ENCODE data around the gene DLG2.
"Not testable (repeated sequence)": the region's sequence is repeated elsewhere in the genome, so short reads cannot be mapped to it uniquely, and the experiment has no call there.

The DLG2 gene

DNA sequence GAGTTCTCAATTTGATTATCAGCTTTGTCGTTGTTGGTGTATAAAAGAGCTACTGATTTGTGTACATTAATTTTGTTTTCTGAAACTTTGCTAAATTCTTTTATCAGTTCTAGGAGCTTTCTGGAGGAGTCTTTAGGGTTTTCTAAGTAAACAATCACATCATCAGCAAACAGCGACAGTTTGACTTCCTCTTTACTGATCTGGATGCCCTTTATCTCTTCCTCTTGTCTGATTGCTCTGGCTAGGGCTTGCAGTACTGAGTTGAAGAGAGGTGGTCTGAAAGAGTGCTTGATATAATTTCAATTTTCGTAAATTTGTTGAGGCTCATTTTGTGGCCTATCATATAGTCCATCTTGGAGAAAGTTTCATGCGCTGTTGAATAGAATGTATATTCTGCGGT lies 213.0 kb downstream of the DLG2 start:
- no peak overlapping the region for H3K4me3 ChIP-seq (ENCODE audit: insufficient read depth, low read depth, low read length)
- no peaks in the 10 kb centered on the region for H3K36me3 ChIP-seq (ENCODE audit: control insufficient read depth, insufficient read depth, low read length)
- H3K9me3 ChIP-seq (ENCODE audit: control insufficient read depth, low read length) = no peaks in the 10 kb centered on the region
- H3K27me3 ChIP-seq (ENCODE audit: control insufficient read depth, insufficient read depth, low read length, poor library complexity, severe bottlenecking) = no peaks in the 10 kb centered on the region
- 96 to 100% methylated on average over 4 to 5 of the region's 5 CpGs for WGBS, 2 experiments
- H3K27ac ChIP-seq (ENCODE audit: insufficient read depth, low read depth, low read length, poor library complexity, severe bottlenecking) = no peak overlapping the region
- H3K4me1 ChIP-seq (ENCODE audit: control insufficient read depth, insufficient read depth, low read length) = peaks cover 4% of the 10 kb centered on the region

GRCh38 chr11:85407648-85408047 lies 219.5 kb downstream of the DLG2 start:
- no peaks in the 10 kb centered on the region for H3K9me3 ChIP-seq (ENCODE audit: control insufficient read depth, low read length)
- no peak overlapping the region for H3K4me3 ChIP-seq (ENCODE audit: insufficient read depth, low read depth, low read length)
- H3K27me3 ChIP-seq (ENCODE audit: control insufficient read depth, insufficient read depth, low read length, poor library complexity, severe bottlenecking) = no peaks in the 10 kb centered on the region
- no peaks in the 10 kb centered on the region for H3K36me3 ChIP-seq (ENCODE audit: control insufficient read depth, insufficient read depth, low read length)
- peaks cover 4% of the 10 kb centered on the region for H3K4me1 ChIP-seq (ENCODE audit: control insufficient read depth, insufficient read depth, low read length)
- no peak overlapping the region for H3K27ac ChIP-seq (ENCODE audit: insufficient read depth, low read depth, low read length, poor library complexity, severe bottlenecking)
- WGBS, 2 experiments = 88 to 97% methylated on average over 1 to 2 of the region's 2 CpGs

DNA sequence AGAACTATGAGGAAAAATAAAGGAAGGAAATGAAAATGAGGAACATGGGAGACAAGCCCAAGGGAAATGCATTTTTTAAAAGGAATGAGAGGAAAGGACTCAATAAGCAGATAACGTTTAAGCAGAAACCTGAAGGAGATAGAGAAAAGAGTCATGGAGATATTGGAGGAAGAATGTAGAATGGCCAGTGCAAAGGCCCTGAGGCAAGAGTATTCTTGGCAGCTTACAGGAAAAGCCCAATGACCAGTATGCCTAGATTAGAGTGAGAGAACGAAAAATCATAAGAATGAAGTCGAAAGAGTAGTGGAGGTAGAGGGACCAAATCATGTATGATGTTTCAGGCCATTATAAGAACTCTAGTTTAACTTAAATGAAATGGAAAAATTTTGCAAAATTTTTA lies 220.3 kb downstream of the DLG2 start:
- H3K9me3 ChIP-seq (ENCODE audit: control insufficient read depth, low read length) = no peaks in the 10 kb centered on the region
- H3K4me1 ChIP-seq (ENCODE audit: control insufficient read depth, insufficient read depth, low read length) = peaks cover 4% of the 10 kb centered on the region
- H3K27me3 ChIP-seq (ENCODE audit: control insufficient read depth, insufficient read depth, low read length, poor library complexity, severe bottlenecking) = no peaks in the 10 kb centered on the region
- WGBS, 2 experiments = 89 to 93% methylated on average over 3 of the region's 3 CpGs
- no peaks in the 10 kb centered on the region for H3K36me3 ChIP-seq (ENCODE audit: control insufficient read depth, insufficient read depth, low read length)
- H3K27ac ChIP-seq (ENCODE audit: insufficient read depth, low read depth, low read length, poor library complexity, severe bottlenecking) = no peak overlapping the region
- H3K4me3 ChIP-seq (ENCODE audit: insufficient read depth, low read depth, low read length) = no peak overlapping the region

GRCh38 chr11:85406316-85406715 lies 220.8 kb downstream of the DLG2 start:
- H3K4me1 ChIP-seq (ENCODE audit: control insufficient read depth, insufficient read depth, low read length) = peaks cover 4% of the 10 kb centered on the region
- H3K4me3 ChIP-seq (ENCODE audit: insufficient read depth, low read depth, low read length) = no peak overlapping the region
- no peaks in the 10 kb centered on the region for H3K9me3 ChIP-seq (ENCODE audit: control insufficient read depth, low read length)
- no peaks in the 10 kb centered on the region for H3K27me3 ChIP-seq (ENCODE audit: control insufficient read depth, insufficient read depth, low read length, poor library complexity, severe bottlenecking)
- H3K27ac ChIP-seq (ENCODE audit: insufficient read depth, low read depth, low read length, poor library complexity, severe bottlenecking) = no peak overlapping the region
- 94 to 96% methylated on average over 3 of the region's 3 CpGs for WGBS, 2 experiments
- no peaks in the 10 kb centered on the region for H3K36me3 ChIP-seq (ENCODE audit: control insufficient read depth, insufficient read depth, low read length)

GRCh38 chr11:85395515-85396055 lies 231.6 kb downstream of the DLG2 start:
- not testable (repeated sequence) for H3K4me3 ChIP-seq (ENCODE audit: insufficient read depth, low read depth, low read length); H3K4me1 ChIP-seq (ENCODE audit: control insufficient read depth, insufficient read depth, low read length); H3K27ac ChIP-seq (ENCODE audit: insufficient read depth, low read depth, low read length, poor library complexity, severe bottlenecking); H3K9me3 ChIP-seq (ENCODE audit: control insufficient read depth, low read length); H3K36me3 ChIP-seq (ENCODE audit: control insufficient read depth, insufficient read depth, low read length); H3K27me3 ChIP-seq (ENCODE audit: control insufficient read depth, insufficient read depth, low read length, poor library complexity, severe bottlenecking)
- 66 to 75% methylated on average over 4 of the region's 4 CpGs for WGBS, 2 experiments

- H3K27ac ChIP-seq (ENCODE audit: insufficient read depth, low read depth, low read length, poor library complexity, severe bottlenecking) = no peak overlapping the region
- no peaks in the 10 kb centered on the region for H3K9me3 ChIP-seq (ENCODE audit: control insufficient read depth, low read length)
- H3K36me3 ChIP-seq (ENCODE audit: control insufficient read depth, insufficient read depth, low read length) = no peaks in the 10 kb centered on the region
- 62 to 78% methylated on average over 2 of the region's 2 CpGs for WGBS, 2 experiments
- H3K27me3 ChIP-seq (ENCODE audit: control insufficient read depth, insufficient read depth, low read length, poor library complexity, severe bottlenecking) = no peaks in the 10 kb centered on the region
- H3K4me1 ChIP-seq (ENCODE audit: control insufficient read depth, insufficient read depth, low read length) = peaks cover 3% of the 10 kb centered on the region
- H3K4me3 ChIP-seq (ENCODE audit: insufficient read depth, low read depth, low read length) = no peak overlapping the region
Measured at GRCh38 chr11:85394283-85394682, 232.9 kb downstream of the DLG2 start.

GRCh38 chr11:85391141-85391540 lies 236.0 kb downstream of the DLG2 start:
- Histone ChIP-seq H3K27ac (ENCODE audit: insufficient read depth, low read depth, low read length, poor library complexity, severe bottlenecking) (no peak overlapping the region), H3K9me3 (ENCODE audit: control insufficient read depth, low read length) (no peaks in the 10 kb centered on the region), H3K27me3 (ENCODE audit: control insufficient read depth, insufficient read depth, low read length, poor library complexity, severe bottlenecking) (no peaks in the 10 kb centered on the region), H3K4me3 (ENCODE audit: insufficient read depth, low read depth, low read length) (no peak overlapping the region), H3K4me1 (ENCODE audit: control insufficient read depth, insufficient read depth, low read length) (peaks cover 4% of the 10 kb centered on the region), H3K36me3 (ENCODE audit: control insufficient read depth, insufficient read depth, low read length) (no peaks in the 10 kb centered on the region)
- 80 to 86% methylated on average over 1 of the region's 1 CpG for WGBS, 2 experiments

DNA sequence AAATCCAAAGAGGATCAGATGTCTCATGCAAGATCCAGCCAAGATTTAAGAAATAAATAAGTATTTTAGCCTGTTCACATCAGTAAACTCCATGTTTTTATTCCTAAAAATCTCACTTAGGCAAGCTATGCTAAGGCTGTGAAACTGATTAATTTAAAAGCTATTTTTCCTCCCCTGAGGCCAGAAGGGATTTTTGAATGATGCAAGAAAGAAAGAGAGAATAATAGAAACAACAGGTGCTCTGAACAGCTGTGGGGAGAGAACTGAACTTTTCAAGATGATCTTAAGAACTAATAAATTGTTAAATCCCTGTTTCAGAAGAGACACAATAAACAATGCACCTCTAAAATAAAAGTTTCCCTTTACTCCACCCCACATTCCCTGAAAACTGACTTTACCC lies 241.6 kb downstream of the DLG2 start:
- Histone ChIP-seq H3K27me3 (ENCODE audit: control insufficient read depth, insufficient read depth, low read length, poor library complexity, severe bottlenecking) (no peaks in the 10 kb centered on the region), H3K27ac (ENCODE audit: insufficient read depth, low read depth, low read length, poor library complexity, severe bottlenecking) (no peak overlapping the region), H3K4me3 (ENCODE audit: insufficient read depth, low read depth, low read length) (no peak overlapping the region), H3K36me3 (ENCODE audit: control insufficient read depth, insufficient read depth, low read length) (no peaks in the 10 kb centered on the region), H3K9me3 (ENCODE audit: control insufficient read depth, low read length) (no peaks in the 10 kb centered on the region), H3K4me1 (ENCODE audit: control insufficient read depth, insufficient read depth, low read length) (peaks cover 6% of the 10 kb centered on the region)

DNA sequence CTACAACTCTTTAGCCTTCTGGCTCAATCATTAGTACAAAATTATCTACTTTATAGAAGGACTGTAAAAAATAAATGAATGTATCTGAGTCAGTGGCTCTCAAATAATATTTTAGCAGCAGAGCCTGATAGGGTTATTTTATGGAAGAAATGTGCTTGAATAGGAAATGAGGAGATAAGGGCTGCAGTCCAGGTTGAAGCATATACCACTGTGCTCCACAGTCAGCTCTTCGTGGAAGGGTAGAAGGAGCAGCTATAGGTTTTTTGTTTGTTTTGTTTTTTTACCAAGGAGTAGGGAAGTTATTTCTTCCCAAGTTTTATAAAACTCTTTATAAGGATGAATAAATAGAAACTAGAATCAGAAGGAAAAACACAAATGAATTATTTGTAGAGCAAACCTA lies 242.0 kb downstream of the DLG2 start:
- WGBS, 2 experiments = 69 to 90% methylated on average over 1 of the region's 1 CpG
- H3K9me3 ChIP-seq (ENCODE audit: control insufficient read depth, low read length) = no peaks in the 10 kb centered on the region
- peaks cover 6% of the 10 kb centered on the region for H3K4me1 ChIP-seq (ENCODE audit: control insufficient read depth, insufficient read depth, low read length)
- H3K4me3 ChIP-seq (ENCODE audit: insufficient read depth, low read depth, low read length) = no peak overlapping the region
- no peaks in the 10 kb centered on the region for H3K36me3 ChIP-seq (ENCODE audit: control insufficient read depth, insufficient read depth, low read length)
- no peak overlapping the region for H3K27ac ChIP-seq (ENCODE audit: insufficient read depth, low read depth, low read length, poor library complexity, severe bottlenecking)
- no peaks in the 10 kb centered on the region for H3K27me3 ChIP-seq (ENCODE audit: control insufficient read depth, insufficient read depth, low read length, poor library complexity, severe bottlenecking)

GRCh38 chr11:85379066-85379465 lies 248.1 kb downstream of the DLG2 start:
- no peaks in the 10 kb centered on the region for H3K4me1 ChIP-seq (ENCODE audit: control insufficient read depth, insufficient read depth, low read length)
- no peaks in the 10 kb centered on the region for H3K9me3 ChIP-seq (ENCODE audit: control insufficient read depth, low read length)
- H3K4me3 ChIP-seq (ENCODE audit: insufficient read depth, low read depth, low read length) = no peak overlapping the region
- H3K36me3 ChIP-seq (ENCODE audit: control insufficient read depth, insufficient read depth, low read length) = no peaks in the 10 kb centered on the region
- no peaks in the 10 kb centered on the region for H3K27me3 ChIP-seq (ENCODE audit: control insufficient read depth, insufficient read depth, low read length, poor library complexity, severe bottlenecking)
- no peak overlapping the region for H3K27ac ChIP-seq (ENCODE audit: insufficient read depth, low read depth, low read length, poor library complexity, severe bottlenecking)
- 76 to 89% methylated on average over 2 of the region's 2 CpGs for WGBS, 2 experiments

GRCh38 chr11:85377901-85378300 lies 249.2 kb downstream of the DLG2 start:
- Histone ChIP-seq H3K9me3 (ENCODE audit: control insufficient read depth, low read length) (no peaks in the 10 kb centered on the region), H3K27ac (ENCODE audit: insufficient read depth, low read depth, low read length, poor library complexity, severe bottlenecking) (no peak overlapping the region), H3K4me3 (ENCODE audit: insufficient read depth, low read depth, low read length) (no peak overlapping the region), H3K4me1 (ENCODE audit: control insufficient read depth, insufficient read depth, low read length) (no peaks in the 10 kb centered on the region), H3K27me3 (ENCODE audit: control insufficient read depth, insufficient read depth, low read length, poor library complexity, severe bottlenecking) (no peaks in the 10 kb centered on the region), H3K36me3 (ENCODE audit: control insufficient read depth, insufficient read depth, low read length) (no peaks in the 10 kb centered on the region)
